ENCODE data around the gene PTTG1. TPM values are rescaled to one million over a fixed set of nuclear protein-coding genes. Genes with fewer than 3 reads are reported as not detected.

Gene PTTG1
- total RNA-seq, 1 experiment from 2014 or later = 238 TPM

- in situ Hi-C loops (cut with HindIII; ENCODE audit: low pct_unique_long_range_greater_than_20kb, low sequenced_read_pairs) = no loop called here
- no peak for DNase-seq (ENCODE audit: low read depth, low spot score)
Observed at GRCh38 chr5:160445132-160445531, 23.5 kb downstream of the PTTG1 start.

DNA sequence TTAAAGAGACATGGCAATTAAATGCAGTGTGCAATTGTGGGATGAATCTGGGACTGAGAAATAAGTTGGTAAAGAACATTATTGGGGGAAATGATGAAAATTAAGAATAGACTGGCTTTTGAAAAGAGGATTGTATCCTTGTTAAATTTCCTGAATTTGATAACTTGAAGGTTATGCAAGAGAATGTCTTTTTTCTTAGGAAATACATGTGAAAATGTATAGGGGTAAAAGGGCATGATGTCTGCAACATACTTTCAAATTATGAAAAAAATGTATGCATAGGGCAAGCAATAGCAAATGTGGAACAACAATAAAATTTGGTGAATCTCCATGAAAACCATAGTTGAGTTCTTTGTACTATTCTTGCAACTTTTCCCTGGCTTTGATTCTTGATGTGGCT lies 24.1 kb downstream of the PTTG1 start:
- in situ Hi-C loops (cut with HindIII; ENCODE audit: low pct_unique_long_range_greater_than_20kb, low sequenced_read_pairs) = no loop called here

GRCh38 chr5:160448886-160449285 lies 27.2 kb downstream of the PTTG1 start:
- in situ Hi-C loops (cut with HindIII; ENCODE audit: low pct_unique_long_range_greater_than_20kb, low sequenced_read_pairs) = no loop called here
- DNase-seq (ENCODE audit: low read depth, low spot score) = no peak

More for the DNA sequence above, 24.1 kb downstream of the PTTG1 start:
- no peak for DNase-seq (ENCODE audit: low read depth, low spot score)

DNA sequence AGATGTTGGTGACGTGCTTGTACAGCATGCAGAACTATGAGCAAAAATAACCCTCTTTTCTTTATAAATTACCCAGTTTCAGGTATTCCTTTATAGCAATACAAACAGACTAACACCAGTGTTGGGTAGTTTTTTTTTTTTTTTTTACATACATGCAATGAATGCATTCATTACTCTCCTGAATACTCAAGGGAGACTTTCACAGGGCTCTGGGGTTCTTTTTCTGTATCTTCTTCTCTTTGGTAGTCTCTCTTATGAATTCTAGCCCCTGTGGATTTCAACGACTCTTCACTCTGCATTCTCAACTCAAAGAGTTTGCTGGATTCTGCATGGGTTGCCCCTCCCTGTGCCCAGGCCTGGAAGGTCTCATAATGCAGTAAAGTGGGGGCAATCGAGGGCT lies 27.8 kb downstream of the PTTG1 start:
- no peak for DNase-seq (ENCODE audit: low read depth, low spot score)
- in situ Hi-C loops (cut with HindIII; ENCODE audit: low pct_unique_long_range_greater_than_20kb, low sequenced_read_pairs) = no loop called here

DNA sequence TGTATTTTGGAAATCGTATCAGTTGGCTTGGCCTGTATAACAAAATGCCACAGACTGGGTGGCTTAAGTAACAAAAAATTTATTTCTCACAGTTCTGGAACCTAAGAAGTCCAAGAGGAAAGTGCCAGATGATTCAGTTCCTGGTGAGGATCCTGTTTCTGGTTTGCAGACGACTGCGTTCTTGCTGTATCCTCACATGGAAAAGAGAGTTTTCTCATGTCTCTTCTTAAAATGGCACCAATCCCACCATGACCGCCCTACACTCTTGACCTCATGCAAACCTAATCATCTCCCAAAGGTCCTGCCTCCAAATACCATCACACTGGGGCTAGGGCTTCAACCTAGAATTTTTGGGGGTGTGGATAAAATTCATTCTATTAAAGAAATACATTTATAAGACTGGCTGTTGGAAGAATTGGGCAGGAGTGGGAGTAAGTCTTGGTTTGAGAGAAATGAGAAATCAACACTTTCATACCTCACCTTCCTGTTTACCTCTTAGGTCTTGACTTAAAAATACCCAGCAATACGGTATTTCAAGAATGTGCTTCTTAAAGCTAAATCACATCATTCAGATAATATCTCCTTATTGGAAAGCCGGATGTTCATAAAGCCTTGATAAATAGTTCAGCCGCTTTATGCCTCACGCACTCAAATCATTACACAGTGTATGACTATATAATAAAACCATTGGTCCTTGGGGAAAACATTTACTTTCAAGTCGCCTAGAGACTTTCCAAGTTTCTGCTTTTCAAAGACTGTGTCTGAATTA lies 28.7 kb downstream of the PTTG1 start:
- DNase-seq (ENCODE audit: low read depth, low spot score) = no peak
- in situ Hi-C loops (cut with HindIII; ENCODE audit: low pct_unique_long_range_greater_than_20kb, low sequenced_read_pairs) = no loop called here

DNA sequence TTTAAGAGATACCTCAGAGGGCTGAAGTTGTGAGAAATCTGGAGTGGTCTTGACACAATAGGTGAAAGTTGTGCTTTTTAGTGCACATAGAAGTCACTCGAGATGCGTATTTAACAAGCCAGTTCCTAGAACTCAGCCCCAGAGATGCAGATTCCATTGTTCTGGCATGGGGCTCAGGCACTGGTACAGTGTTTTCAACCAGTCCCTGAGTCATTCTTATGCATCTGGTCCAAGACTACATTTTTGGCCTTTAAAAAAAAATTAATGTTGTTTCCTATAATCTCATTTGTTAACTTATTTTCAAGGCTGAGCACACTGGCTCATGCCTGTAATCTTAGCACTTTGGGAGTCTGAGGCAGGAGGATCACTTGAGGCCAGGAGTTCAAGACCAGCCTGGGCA lies 29.6 kb downstream of the PTTG1 start:
- DNase-seq (ENCODE audit: low read depth, low spot score) = no peak
- in situ Hi-C loops (cut with HindIII; ENCODE audit: low pct_unique_long_range_greater_than_20kb, low sequenced_read_pairs) = no loop called here

DNA sequence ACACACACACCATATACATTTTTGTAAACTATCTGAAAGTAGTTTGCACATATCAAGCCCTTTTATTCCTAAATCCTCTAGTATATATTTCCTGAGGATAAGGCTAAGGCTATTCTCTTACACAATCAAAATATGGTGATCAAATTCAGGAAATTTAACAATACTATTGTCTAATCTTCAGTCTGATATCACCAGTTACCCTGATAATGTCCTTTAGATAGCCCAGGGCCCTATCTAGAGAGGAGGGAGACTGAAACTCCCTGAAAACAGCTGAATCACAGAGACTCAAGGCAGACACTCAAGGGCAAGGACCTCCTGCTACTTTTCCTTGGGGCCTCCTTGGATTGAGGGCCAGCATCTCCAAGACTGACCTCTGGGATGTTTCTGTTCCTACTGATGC lies 30.4 kb downstream of the PTTG1 start:
- in situ Hi-C loops (cut with HindIII; ENCODE audit: low pct_unique_long_range_greater_than_20kb, low sequenced_read_pairs) = no loop called here
- DNase-seq (ENCODE audit: low read depth, low spot score) = peak; percentile 23

GRCh38 chr5:160452795-160453194 lies 31.1 kb downstream of the PTTG1 start:
- peak; percentile 73 for DNase-seq (ENCODE audit: low read depth, low spot score)
- in situ Hi-C loops (cut with HindIII; ENCODE audit: low pct_unique_long_range_greater_than_20kb, low sequenced_read_pairs) = no loop called here

DNA sequence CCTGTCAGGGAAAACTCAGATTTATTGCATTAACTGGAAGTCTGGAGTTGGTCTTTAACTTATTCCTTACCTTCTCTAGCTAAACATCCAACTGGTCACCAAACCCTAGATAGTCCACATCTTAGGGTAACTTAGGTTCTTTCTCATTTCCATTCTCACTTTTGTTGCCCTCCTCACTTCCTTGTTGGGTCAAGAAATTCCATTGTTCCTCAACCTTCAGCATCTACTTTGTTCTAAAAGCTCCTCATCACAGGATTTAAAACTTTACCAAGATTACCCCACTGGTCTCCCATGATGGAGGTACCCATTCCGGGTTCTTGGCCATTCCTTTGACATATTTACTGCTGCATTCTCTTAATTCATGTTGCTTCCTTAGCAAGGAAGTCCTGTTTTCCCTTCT lies 32.1 kb downstream of the PTTG1 start:
- in situ Hi-C loops (cut with HindIII; ENCODE audit: low pct_unique_long_range_greater_than_20kb, low sequenced_read_pairs) = no loop called here
- DNase-seq (ENCODE audit: low read depth, low spot score) = no peak

DNA sequence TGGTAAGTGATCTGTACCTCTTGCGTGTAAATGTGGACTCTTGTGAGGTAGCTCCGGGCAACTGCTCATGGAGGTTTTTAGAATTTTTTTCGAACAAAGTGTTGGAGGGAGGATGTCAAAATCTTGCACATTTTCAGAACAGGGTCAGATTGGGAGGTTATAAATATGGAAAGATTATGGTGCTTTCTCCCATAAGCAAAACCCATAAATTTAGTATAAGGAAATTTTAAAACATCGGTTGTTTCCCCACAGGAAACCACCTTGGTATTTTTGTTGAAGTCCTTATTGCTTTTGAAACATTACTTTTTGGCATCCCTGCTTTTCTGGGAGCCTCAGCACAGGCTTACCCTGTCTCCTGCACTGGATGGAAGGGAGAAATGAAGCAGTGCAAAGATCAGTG lies 33.9 kb downstream of the PTTG1 start:
- DNase-seq (ENCODE audit: low read depth, low spot score) = no peak
- in situ Hi-C loops (cut with HindIII; ENCODE audit: low pct_unique_long_range_greater_than_20kb, low sequenced_read_pairs) = no loop called here

DNA sequence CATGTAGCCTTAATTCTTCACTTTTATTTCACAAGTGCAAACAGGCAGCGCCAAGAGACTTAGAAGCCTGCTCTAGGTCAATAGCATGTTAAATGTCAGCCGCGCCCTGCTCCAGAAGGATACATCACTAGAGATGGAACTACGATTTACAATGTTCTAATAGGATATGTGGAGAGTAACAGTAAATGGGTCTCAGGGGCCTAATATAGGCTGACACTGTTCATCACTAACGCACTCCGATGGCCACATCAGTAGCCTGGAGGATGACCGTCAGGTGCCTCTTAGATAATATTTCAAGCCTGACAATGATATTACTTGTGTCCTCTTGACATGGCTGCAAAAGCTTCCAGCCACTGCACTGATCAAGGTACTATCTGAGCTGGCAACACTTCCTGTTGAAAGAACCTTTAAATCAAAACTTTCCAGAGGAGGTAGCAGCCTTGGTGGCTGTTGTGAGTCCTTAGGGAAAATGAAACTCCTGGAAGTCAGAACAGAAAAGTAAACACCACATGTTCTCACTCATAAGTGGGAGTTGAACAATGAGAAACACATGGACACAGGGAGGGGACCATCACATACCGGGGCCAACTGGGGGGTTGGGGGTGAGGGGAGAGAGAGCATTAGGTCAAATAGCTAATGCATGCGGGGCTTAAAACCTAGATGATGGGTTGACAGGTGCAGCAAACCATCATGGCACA lies 35.0 kb downstream of the PTTG1 start:
- in situ Hi-C loops (cut with HindIII; ENCODE audit: low pct_unique_long_range_greater_than_20kb, low sequenced_read_pairs) = no loop called here
- peak; percentile 27 for DNase-seq (ENCODE audit: low read depth, low spot score)

GRCh38 chr5:160457252-160457651 lies 35.6 kb downstream of the PTTG1 start:
- peak; percentile 68 for DNase-seq (ENCODE audit: low read depth, low spot score)
- in situ Hi-C loops (cut with HindIII; ENCODE audit: low pct_unique_long_range_greater_than_20kb, low sequenced_read_pairs) = no loop called here

- in situ Hi-C loops (cut with HindIII; ENCODE audit: low pct_unique_long_range_greater_than_20kb, low sequenced_read_pairs) = no loop called here
Observed at GRCh38 chr5:160458806-160459800, 37.4 kb downstream of the PTTG1 start.

GRCh38 chr5:160460377-160461049 lies 38.9 kb downstream of the PTTG1 start:
- peak; percentile 33 for DNase-seq (ENCODE audit: low read depth, low spot score)
- in situ Hi-C loops (cut with HindIII; ENCODE audit: low pct_unique_long_range_greater_than_20kb, low sequenced_read_pairs) = no loop called here

More at GRCh38 chr5:160458806-160459800, 37.4 kb downstream of the PTTG1 start:
- DNase-seq (ENCODE audit: low read depth, low spot score) = peak; percentile 99

DNA sequence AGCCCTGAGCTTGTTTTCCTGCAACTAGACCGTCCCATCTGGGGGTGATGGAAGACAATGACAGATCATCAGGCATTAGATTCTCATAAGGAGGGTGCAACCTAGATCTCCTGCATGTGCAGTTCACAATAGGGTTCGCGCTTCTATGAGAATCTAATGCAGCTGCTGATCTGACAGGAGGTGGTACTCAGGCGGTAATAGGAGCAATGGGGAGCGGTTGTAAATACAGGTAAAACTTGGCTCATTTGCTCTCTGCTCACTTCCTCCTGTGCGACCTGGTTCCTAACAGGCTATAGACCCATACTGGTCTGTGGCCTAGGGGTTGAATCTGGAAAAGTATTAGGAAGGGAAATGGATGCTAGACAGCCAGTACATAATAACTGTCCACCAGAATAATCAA lies 39.7 kb downstream of the PTTG1 start:
- no peak for DNase-seq (ENCODE audit: low read depth, low spot score)
- in situ Hi-C loops (cut with HindIII; ENCODE audit: low pct_unique_long_range_greater_than_20kb, low sequenced_read_pairs) = no loop called here

GRCh38 chr5:160462167-160462566 lies 40.5 kb downstream of the PTTG1 start:
- in situ Hi-C loops (cut with HindIII; ENCODE audit: low pct_unique_long_range_greater_than_20kb, low sequenced_read_pairs) = no loop called here
- no peak for DNase-seq (ENCODE audit: low read depth, low spot score)

- in situ Hi-C loops (cut with HindIII; ENCODE audit: low pct_unique_long_range_greater_than_20kb, low sequenced_read_pairs) = no loop called here
- DNase-seq (ENCODE audit: low read depth, low spot score) = no peak
Observed at GRCh38 chr5:160463227-160463626, 41.6 kb downstream of the PTTG1 start.
